Breast epithelium (tissue), 3 donors: ENCODE data around the gene CNTNAP2.

Experiments
- POLR2A ChIP-seq: fragments of 450-650 bp; IDR thresholded peaks from one replicate; pipeline ENCODE4 v1.6.1; 2016; ENCODE audit warnings: antibody characterized with exemption, mild to moderate bottlenecking, moderate library complexity
- POLR2AphosphoS5 ChIP-seq, 3 donors: sonication (generic); formaldehyde crosslinking; IDR thresholded peaks; one replicate each; pipeline ENCODE4 v1.6.1; 2017; ENCODE audit warnings: antibody characterized with exemption in 3 of 3
- TF ChIP-seq, protein P1 (sequence below), 3 donors: fragments of 450-650 bp; IDR thresholded peaks; one replicate each; pipeline ENCODE4 v1.5.1; 2016 to 2017; ENCODE audit warnings: antibody characterized with exemption in 3 of 3, mild to moderate bottlenecking in 3 of 3, moderate library complexity in 3 of 3

- TF ChIP-seq POLR2A (no peak), POLR2AphosphoS5 (IDR thresholded peaks at IDR 0.05) (no peak)
- TF ChIP-seq, protein P1, sequence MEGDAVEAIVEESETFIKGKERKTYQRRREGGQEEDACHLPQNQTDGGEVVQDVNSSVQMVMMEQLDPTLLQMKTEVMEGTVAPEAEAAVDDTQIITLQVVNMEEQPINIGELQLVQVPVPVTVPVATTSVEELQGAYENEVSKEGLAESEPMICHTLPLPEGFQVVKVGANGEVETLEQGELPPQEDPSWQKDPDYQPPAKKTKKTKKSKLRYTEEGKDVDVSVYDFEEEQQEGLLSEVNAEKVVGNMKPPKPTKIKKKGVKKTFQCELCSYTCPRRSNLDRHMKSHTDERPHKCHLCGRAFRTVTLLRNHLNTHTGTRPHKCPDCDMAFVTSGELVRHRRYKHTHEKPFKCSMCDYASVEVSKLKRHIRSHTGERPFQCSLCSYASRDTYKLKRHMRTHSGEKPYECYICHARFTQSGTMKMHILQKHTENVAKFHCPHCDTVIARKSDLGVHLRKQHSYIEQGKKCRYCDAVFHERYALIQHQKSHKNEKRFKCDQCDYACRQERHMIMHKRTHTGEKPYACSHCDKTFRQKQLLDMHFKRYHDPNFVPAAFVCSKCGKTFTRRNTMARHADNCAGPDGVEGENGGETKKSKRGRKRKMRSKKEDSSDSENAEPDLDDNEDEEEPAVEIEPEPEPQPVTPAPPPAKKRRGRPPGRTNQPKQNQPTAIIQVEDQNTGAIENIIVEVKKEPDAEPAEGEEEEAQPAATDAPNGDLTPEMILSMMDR (IDR thresholded peaks at IDR 0.05) = no peak
Observed at GRCh38 chr7:146366938-146367337, 250.3 kb downstream of the CNTNAP2 start.
